SIG-M5 (cell line): Measurements from ENCODE around the gene CABP7.

Source experiments
- DNase-seq: peaks from one replicate; lab custom pipeline; 2025; lab: John Stamatoyannopoulos, UW

CABP7 gene

DNA sequence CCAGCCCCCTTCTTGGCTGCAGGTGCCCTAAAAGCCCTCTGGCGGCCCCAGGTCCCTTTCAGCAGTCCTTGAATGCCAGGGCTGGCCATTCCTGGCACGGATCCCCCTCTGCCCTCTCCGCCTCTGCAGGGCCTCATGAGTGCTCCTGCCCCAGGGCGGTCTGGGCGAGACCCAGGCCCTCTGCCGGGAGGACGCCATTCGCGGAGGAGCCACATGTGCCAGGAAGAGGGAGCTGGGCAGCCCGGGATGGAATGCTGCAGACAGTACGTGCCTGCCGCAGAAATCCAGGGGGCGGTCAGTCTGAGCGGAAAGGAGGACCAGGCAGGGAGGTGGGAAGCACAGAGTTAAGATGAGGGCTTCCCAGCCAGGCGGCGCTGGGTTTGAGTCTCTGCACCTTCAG is 2.8 kb downstream of the CABP7 start:
- DNase-seq, result no peak

DNA sequence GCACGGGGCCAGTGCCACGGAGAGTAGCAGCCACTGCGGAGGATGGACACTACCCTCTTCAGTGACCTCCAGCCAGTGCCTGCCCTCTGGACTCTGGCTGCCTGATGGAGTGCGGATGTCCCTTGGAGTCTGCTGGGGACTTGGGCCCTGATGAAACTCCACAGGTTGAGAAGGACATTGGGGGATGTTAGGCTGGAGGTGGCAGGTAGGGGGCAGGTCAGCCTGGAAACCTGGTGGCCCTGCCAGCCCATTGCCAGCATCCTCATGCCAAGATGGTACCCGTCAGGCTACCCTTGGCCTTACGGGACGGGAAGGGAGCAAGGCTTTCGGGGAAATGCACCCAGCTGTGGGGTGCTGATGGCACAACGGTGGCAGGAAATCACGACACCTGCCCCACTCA is 4.0 kb downstream of the CABP7 start:
- no peak for DNase-seq

DNA sequence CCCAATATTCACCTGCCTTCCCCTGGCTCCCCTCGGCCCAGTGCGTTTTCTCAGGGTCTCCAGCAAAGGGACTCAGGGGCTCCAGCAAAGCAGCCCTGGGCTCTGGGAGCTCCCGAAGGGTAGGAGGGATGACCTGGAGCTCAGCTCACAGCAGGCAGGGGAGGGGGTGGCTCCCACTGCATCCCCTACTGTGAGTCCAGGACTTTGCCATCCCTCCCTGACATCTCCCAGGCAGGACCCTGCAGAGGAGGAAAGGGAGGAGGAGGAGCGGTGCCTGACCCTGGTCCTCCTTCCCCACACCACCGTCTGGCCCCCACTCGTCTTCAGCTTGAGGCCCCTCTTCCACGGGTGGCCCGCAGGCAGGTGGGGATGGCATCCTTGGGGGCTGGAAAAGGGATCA is 5.0 kb downstream of the CABP7 start:
- no peak for DNase-seq

DNA sequence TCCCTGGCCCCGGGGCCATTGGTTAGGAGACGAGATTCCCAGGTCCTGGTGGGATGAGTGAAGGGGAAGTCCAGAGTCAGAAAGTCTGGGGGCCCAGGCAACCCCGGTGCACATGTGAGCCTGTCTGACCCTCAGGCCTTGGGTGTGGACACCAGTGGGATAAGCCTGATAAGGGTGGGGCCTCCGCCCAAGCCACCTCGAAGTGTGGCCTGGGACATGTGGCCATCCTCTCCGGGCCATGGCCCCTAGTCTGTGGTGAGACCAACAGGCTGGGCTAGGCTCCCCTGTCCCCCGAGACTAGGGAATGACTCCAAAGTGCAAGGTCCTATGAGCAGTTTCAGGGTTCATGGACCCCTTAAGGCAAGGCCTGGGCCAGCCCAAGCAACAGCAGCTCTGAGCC is 6.3 kb downstream of the CABP7 start:
- DNase-seq, result no peak

DNA sequence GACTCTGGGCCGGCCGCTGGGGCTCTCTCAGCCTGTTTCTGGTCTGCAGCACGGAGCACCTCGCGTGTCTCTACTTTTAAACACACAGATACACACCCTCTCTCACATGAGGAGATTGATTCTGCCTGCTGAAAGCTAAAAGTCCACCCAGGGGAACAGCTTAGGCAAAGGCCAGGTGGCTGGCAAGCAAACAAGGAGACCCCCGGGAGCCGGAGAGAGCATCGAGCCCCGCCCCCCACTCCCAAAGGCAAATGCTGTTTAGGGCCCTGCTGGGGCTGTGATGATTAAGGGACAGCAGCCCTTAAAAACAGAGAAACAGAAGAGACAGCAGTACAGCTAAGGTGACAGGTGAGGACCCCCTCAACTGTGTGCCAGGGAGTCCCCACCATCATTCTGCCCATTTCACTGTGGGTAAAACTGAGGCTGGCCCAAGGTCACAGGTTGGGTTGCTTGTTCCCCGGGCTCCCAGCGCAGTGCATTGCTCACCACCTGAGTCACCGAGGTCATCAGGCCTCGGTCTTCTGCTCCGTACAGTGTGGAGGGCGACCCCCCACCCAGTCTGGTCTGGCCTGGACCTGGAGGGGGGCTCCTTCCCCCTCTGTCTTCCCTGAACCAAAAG is 6.8 kb downstream of the CABP7 start:
- no peak for DNase-seq

DNA sequence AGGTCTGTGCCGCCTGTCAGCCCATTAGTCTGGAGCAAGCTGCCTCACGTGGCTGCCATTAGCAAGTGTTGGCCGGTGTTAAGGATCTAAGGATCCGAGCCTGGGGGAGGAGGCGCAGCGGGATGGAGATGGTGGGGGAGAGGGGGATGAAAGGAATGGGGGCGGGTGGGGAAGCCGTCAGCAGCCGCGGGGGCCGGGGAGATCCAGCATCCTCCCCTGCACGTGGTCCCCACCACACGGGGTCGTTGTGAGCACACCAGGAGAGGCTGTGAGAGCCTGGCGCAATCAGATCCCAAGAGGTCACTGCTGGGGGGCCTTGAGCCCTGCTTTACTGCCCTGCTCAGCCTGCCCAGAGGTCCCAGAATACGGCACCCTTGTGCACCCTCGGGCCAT is 7.3 kb downstream of the CABP7 start:
- DNase-seq, result no peak

DNA sequence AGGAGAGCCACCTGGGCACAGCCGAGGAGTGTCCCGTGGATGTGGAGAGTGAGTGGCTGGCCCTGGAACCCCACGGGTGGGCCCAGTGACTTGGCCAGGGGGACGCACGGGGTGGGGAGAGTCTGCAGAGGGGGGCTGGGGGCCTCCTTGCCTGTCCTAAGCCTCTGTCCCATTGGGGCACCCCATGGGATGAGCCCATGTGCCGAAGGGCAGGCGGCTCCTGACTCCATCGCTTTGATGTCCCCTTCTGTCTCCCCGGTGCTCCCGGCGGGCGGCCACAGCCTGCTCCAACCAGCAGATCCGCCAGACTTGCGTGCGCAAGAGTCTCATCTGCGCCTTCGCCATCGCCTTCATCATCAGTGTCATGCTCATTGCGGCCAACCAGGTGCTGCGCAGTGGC is 9.4 kb downstream of the CABP7 start:
- DNase-seq, result no peak

DNA sequence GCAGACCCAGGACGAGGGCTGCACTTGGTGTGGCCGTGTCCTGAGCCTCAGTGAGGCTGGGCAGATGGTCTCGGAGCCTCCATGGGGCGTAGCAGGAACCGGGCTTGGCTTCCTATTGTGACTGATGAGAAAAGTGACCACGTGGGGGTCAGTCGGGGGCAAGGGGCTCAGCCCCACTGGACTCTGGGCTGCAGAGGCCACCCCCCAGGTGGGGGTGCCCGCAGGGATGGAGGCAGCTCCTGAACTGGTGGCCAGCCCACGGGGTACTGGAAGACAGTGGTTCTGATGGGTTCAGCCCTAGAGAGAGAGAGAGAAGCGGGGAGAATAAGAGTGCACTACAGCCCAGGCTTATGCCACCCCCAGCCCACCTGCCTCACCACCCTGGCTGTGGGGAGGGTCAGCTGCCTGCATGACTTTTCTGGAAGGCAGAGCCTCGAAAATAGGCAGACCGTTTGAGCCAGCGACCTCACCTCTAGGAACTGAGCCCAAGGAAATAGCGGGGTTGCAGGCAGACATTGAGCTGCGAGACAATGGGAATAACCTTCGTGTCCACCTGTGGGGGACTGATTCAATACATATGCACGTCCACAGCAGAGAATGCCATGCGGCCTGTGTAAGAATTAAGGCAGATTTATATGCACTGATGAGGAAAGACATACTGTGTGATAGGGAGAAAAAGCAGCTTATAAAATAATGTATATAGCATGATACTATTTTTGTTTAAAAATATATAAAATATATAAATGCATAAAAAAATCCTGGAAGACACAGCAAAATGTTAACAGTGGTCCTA is 11.5 kb downstream of the CABP7 start:
- no peak for DNase-seq

GRCh38 chr22:29732883-29733282 is 13.1 kb downstream of the CABP7 start:
- no peak for DNase-seq

DNA sequence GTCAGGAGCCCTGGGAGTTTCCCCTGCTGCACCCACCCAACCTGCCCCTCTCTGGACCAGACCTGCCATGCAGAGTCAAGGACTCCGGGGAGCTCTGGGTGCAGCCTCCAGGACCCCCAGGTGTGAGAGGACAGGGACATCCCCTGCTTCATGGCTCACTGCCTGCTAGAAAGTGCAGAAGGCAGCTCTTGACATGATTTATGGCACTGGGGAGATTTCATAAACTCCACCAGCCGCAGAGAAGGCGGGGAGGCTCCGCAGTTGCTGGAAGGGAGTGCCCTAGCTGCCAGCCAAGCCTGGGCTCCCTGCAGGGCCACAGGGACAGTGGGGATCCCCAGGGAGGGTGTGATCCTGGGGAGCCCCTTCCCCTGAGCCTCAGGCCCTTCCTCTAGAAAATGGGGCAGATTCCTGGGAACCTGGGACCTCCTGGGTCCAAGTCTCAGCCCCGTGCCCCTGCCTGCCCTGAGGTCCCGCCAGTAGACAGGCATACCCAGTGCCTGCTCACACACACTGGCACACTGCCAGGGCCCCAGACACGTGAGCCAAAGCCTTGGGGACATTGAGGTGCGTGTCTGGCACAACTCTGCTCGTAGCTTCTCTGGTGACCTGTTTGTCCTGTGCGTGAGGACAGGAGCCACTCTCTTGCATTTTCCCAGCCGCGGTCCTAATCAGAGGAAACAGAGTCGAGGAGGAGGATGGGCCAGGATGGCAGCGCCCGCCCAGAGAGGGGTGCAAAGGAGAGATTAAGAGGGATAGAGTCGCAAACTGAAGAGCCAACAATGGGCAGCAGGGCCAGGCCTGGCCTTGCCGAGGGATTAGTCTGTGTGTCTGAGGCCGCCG is 13.8 kb downstream of the CABP7 start:
- no peak for DNase-seq

GRCh38 chr22:29734406-29734805 is 14.6 kb downstream of the CABP7 start:
- DNase-seq, result no peak

DNA sequence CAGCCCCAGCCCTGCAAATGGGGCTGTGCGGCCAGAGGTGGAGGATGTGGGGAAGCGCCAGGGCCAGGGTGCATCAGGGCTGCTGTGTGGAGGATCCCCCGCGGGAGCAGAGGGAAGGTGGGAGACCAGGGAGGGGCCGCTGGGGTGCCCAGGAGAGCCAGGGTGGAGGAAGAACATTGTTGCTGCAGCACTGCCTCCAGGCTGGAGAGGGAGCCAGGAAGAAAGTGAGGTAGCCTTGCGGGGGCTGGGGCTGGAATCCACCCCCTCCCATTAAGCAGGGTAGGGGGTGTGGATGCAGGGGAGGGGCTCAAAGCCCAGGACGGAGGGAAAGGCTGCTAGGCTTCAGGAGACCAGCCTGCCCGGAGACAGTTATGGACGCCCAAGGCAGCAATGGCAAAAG is 15.0 kb downstream of the CABP7 start:
- no peak for DNase-seq

DNA sequence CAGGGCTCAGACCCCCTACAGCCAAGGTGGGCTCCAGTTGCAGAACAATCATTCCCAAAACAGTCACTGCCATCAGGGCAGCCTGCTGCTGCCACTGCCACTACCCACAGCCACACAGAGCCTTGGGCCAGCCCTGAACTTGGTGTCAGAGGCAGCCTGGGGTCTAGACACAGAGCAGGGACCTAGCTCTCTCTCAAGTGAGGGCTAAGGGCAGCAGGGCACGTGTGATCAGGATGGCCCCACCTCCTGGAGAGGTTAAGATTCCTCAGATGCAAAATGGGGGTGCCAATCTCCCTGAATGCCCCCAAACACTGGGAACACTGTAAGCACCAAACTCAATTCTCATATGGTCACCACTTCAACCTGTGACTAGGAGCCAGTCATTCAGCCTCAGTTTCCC is 15.6 kb downstream of the CABP7 start:
- DNase-seq, result no peak

- DNase-seq, result no peak
Measured at GRCh38 chr22:29737251-29738117, 17.7 kb downstream of the CABP7 start.

GRCh38 chr22:29738118-29738815 is 18.5 kb downstream of the CABP7 start:
- DNase-seq, result no peak

GRCh38 chr22:29739346-29739875 is 19.6 kb downstream of the CABP7 start:
- no peak for DNase-seq

- no peak for DNase-seq
Measured at GRCh38 chr22:29740216-29740615, 20.4 kb downstream of the CABP7 start.

DNA sequence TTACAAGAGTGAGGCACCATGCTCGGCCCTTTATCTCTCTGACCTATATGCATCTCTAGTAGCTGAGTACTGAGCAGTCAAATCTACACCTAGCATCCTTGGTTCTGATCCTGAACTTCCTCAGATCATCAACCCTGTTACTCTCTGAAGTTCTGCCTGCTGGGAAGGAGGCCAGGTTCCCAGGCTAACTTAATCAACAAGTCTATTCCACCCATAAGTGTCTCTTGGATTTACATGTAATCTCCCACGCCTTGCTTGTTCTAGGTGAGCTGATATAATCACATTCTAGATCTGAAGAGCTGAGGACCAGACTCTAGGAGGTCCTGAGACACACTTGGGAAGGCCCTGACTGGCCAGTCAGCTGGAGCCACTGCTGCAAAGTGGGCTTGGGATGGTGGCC is 22.1 kb downstream of the CABP7 start:
- DNase-seq, result no peak

DNA sequence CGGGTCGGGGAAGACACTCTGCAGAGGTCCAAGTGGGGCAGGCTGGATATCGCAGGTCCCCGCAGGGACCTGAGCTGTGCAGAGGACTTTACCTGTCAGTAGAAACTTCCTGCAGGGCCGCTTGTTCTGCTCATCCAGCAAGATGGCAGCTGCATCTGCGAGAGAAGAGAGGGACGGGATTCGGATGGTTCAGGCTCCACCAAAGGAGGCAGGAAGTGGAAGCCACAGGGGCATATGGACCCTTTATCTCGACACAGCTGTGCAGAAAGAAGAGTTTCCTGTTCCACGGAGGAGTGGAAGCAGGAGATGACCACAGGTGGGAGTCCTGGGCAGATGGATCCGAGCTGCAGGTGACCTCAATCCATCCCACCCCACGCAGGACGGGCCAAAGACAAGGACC is 22.5 kb downstream of the CABP7 start:
- DNase-seq, result no peak

DNA sequence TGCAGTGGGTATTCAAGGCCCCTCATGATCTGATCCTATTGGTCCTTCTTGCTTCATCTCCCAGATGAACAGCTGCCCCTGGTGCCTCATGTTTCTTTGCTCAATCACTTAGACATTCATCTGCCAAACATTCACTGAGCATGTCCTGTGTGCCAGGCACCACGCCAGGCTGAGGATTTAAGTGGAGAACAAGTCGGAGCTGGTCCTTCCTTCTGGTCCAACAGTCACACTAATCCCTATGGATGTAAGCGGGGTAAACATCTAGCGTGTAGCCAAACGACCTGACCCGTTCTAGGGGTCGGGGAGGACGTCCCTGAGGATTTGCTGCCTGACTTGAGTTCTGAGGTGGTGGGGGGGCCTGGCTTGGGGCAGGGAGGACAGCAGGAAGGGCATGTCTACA is 25.1 kb downstream of the CABP7 start:
- DNase-seq, result no peak

GRCh38 chr22:29747832-29748231 is 28.0 kb downstream of the CABP7 start:
- DNase-seq, result no peak
